C1 segment of cervical spinal cord (tissue), 14 donors: ENCODE data around the gene TSC22D1.

Source experiments
- DNase-seq, 14 donors: peaks; one replicate each; lab custom pipeline; 2025; lab: John Stamatoyannopoulos, UW

Gene TSC22D1

DNA sequence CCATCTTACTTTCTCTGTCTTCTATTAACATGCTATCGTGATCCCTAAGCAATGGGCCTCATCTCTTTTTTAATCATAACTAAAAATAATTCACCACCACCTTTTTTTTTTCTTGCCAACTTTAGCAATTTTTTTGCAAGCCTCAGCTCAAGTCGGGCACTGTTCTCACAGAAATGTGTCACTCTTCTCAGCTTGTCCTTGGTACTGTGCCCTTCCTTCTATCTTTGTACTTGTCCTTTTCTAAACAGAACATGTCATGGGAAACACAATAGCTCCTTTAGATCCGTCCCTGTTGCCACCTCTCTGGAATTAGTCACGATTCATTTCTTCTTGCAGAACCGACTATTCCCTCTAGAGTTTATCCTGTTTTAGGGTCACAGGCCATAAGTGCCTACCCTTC lies 192.2 kb downstream of the TSC22D1 start:
- no peak for DNase-seq

DNA sequence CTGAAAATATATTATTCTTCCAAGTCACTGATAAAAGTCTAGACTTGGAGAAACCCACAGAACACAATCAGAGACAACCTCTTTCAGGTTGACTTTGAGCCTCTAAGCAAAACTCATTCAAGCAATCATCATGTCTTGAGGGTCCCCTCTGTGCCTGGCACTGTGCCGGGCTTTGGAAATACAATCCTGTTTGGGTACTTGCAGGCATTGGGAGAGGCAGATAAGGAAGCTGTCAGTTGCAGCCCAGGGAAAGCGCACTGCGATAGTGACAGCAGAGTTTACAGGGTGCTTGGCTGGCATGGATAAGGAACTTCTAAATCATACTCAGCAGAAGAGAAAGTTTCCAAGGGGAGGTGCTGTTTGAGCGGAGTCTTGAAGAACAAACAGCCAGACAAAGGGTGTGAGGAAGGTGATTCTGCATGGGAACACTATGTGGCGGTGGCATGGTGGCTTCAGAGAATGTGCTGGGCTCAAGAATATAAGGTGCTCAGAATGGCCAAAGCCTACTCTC lies 193.4 kb downstream of the TSC22D1 start:
- DNase-seq: no peak
